ENCODE results near the gene PRR30.

DNA sequence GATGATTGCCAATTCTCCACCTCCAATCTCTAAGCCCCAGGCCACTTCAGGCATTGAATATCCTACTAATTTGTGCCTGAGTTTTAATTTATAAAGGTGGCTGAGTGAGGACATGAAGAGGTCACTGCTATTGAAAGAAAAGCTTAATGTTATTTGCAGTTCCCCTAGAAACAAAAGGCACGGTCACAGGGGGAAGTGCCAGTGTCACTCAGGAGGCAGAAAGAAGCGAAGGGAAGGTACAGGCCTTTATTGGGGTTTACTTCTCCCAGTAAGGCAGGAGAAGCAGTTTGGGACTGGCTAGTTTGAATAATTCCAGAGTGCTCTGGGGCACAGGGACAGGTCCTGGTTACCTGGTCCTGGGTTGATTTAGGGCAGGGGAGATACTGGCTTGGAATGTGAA is 17.3 kb downstream of the PRR30 start:
- TF ChIP-seq, protein P1, sequence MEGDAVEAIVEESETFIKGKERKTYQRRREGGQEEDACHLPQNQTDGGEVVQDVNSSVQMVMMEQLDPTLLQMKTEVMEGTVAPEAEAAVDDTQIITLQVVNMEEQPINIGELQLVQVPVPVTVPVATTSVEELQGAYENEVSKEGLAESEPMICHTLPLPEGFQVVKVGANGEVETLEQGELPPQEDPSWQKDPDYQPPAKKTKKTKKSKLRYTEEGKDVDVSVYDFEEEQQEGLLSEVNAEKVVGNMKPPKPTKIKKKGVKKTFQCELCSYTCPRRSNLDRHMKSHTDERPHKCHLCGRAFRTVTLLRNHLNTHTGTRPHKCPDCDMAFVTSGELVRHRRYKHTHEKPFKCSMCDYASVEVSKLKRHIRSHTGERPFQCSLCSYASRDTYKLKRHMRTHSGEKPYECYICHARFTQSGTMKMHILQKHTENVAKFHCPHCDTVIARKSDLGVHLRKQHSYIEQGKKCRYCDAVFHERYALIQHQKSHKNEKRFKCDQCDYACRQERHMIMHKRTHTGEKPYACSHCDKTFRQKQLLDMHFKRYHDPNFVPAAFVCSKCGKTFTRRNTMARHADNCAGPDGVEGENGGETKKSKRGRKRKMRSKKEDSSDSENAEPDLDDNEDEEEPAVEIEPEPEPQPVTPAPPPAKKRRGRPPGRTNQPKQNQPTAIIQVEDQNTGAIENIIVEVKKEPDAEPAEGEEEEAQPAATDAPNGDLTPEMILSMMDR (IDR thresholded peaks at IDR 0.05) = no peak
- TF ChIP-seq POLR2A (IDR thresholded peaks at IDR 0.05) = no peak
- no peak for TF ChIP-seq POLR2AphosphoS5 (IDR thresholded peaks at IDR 0.05)
